ENCODE results near the gene ACOT8.

Gene ACOT8

DNA sequence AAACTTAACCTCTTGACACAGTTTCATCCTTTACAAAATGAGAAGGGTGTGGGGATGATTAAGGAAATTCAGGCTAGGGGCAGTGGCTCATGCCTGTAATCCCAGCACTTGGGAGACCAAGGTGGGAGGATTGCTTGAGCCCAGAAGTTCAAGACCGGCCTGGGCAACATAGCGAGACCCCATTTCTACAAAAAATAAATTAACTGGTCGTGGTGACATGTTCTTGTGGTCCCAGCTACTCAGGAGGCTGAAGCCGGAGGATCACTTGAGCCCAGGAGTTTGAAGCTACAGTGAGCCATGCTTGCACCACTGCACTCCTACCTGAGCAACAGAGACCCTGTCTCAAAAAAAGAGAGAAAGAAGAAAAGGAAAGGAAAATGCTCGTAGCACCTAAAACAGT, 9.3 kb upstream of the ACOT8 start:
- no peaks in the 10 kb centered on the region for H3K9me2 ChIP-seq (replicated peaks; ENCODE audit: control insufficient read depth, low read length)

GRCh38 chr20:45863543-45864470, 6.6 kb upstream of the ACOT8 start:
- H3K9me2 ChIP-seq (replicated peaks; ENCODE audit: control insufficient read depth, low read length), result no peaks in the 10 kb centered on the region
- H3K79me2 ChIP-seq (ENCODE audit: control insufficient read depth, low read length), result no peaks in the 10 kb centered on the region
- no peak overlapping the region for H3K4me2 ChIP-seq (ENCODE audit: low read length)
- H3K4me1 ChIP-seq (ENCODE audit: control insufficient read depth, low read length), result no peaks in the 10 kb centered on the region
- H3K4me3 ChIP-seq (ENCODE audit: low read length), result no peak overlapping the region
- H4K20me1 ChIP-seq (ENCODE audit: control insufficient read depth, insufficient read depth, low read depth, low read length), result no peaks in the 10 kb centered on the region
- no peaks in the 10 kb centered on the region for H3K27me3 ChIP-seq (ENCODE audit: control insufficient read depth, low read length)
- H3K36me3 ChIP-seq (ENCODE audit: control insufficient read depth, low read length), result no peaks in the 10 kb centered on the region
- H3K9me3 ChIP-seq (ENCODE audit: control insufficient read depth, insufficient read depth, low read length), result no peaks in the 10 kb centered on the region
- no peak overlapping the region for H3K27ac ChIP-seq (ENCODE audit: low read depth, low read length)
- no peaks in the 10 kb centered on the region for H3F3A ChIP-seq (ENCODE audit: control insufficient read depth, insufficient read depth)
- TF ChIP-seq EZH2phosphoT487 (IDR thresholded peaks at IDR 0.05; ENCODE audit: borderline replicate concordance, low read length) (no peak), CTCF (IDR thresholded peaks at IDR 0.05; ENCODE audit: low read depth, low read length, poor library complexity, severe bottlenecking) (no peak)

More for the DNA sequence above, 9.3 kb upstream of the ACOT8 start:
- Histone ChIP-seq H3K4me1 (ENCODE audit: control insufficient read depth, low read length) (no peaks in the 10 kb centered on the region), H3K27ac (ENCODE audit: low read depth, low read length) (no peak overlapping the region), H3K36me3 (ENCODE audit: control insufficient read depth, low read length) (no peaks in the 10 kb centered on the region), H3F3A (ENCODE audit: control insufficient read depth, insufficient read depth) (no peaks in the 10 kb centered on the region), H3K4me2 (ENCODE audit: low read length) (no peak overlapping the region), H3K4me3 (ENCODE audit: low read length) (no peak overlapping the region), H3K79me2 (ENCODE audit: control insufficient read depth, low read length) (no peaks in the 10 kb centered on the region), H3K27me3 (ENCODE audit: control insufficient read depth, low read length) (no peaks in the 10 kb centered on the region), H4K20me1 (ENCODE audit: control insufficient read depth, insufficient read depth, low read depth, low read length) (no peaks in the 10 kb centered on the region), H3K9me3 (ENCODE audit: control insufficient read depth, insufficient read depth, low read length) (no peaks in the 10 kb centered on the region)
- TF ChIP-seq EZH2phosphoT487 (IDR thresholded peaks at IDR 0.05; ENCODE audit: borderline replicate concordance, low read length), result no peak
- TF ChIP-seq CTCF (IDR thresholded peaks at IDR 0.05; ENCODE audit: low read depth, low read length, poor library complexity, severe bottlenecking), result no peak

DNA sequence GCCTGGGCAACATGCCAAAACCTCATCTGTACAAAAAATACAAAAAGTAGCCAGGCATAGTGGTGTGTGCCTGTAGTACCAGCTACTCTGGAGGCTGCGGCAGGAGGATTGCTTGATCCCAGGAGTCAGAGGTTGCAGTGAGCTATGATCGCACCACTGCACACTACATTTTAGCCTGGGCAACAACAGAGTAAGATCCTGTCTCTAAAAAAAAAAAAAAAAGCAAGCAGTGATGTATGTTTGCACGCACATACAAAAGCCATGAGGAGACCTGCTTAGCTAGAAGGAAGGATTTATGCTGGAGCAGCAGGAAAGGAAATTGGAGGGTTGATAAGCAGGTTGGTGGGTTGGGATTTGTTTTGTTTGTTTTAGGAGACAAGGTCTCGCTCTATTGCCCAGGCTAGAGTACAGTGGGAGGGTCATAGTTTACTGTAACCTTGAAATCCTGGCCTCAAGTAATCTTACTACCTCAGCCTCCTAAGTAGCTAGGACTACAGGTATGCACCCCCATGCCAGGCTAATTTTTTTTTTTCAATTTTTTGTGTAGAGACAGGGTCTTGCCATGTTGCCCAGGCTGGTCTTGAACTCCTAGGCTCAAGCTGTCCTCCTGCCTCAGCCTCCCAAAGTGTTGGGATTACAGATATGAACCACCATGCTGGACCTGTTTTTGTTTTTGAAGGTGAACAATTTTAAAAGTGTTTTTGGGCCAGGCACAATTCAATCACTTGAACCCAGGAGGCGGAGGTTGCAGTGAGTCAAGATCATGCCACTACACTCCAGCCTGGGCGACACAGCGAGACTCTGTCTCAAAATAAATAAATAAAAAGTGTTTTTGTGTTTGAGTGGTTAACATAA, 4.3 kb upstream of the ACOT8 start:
- Histone ChIP-seq H3K4me2 (ENCODE audit: low read length) (no peak overlapping the region), H3K4me3 (ENCODE audit: low read length) (no peak overlapping the region), H3K4me1 (ENCODE audit: control insufficient read depth, low read length) (peaks cover 10% of the 10 kb centered on the region), H3K79me2 (ENCODE audit: control insufficient read depth, low read length) (peaks cover 14% of the 10 kb centered on the region), H3K9me2 (replicated peaks; ENCODE audit: control insufficient read depth, low read length) (no peaks in the 10 kb centered on the region), H3K27me3 (ENCODE audit: control insufficient read depth, low read length) (no peaks in the 10 kb centered on the region), H3F3A (ENCODE audit: control insufficient read depth, insufficient read depth) (no peaks in the 10 kb centered on the region), H3K27ac (ENCODE audit: low read depth, low read length) (no peak overlapping the region), H3K36me3 (ENCODE audit: control insufficient read depth, low read length) (no peaks in the 10 kb centered on the region), H4K20me1 (ENCODE audit: control insufficient read depth, insufficient read depth, low read depth, low read length) (no peaks in the 10 kb centered on the region), H3K9me3 (ENCODE audit: control insufficient read depth, insufficient read depth, low read length) (no peaks in the 10 kb centered on the region)
- TF ChIP-seq CTCF (IDR thresholded peaks at IDR 0.05; ENCODE audit: low read depth, low read length, poor library complexity, severe bottlenecking), result no peak
- TF ChIP-seq EZH2phosphoT487 (IDR thresholded peaks at IDR 0.05; ENCODE audit: borderline replicate concordance, low read length), result no peak

Data from DOHH2 (cell line).